Tibial artery (tissue), 4 donors: ENCODE data around the gene ID3.

Experiments
- DNase-seq, 2 donors: peaks; one replicate each; pipeline ENCODE4 v3.0.0-alpha.2; 2019
- H3K27ac ChIP-seq, 2 donors: fragments of 200-600 bp; sonication (generic) in 1 of 2; 1 replicate in 1 of 2; 2 replicates in 1 of 2; pipeline ENCODE4 v1.5.1; 2018 to 2019; ENCODE audit warnings: mild to moderate bottlenecking in 1 of 2
- H3K27me3 ChIP-seq, 2 donors: fragments of 200-600 bp; sonication (generic) in 1 of 2; one replicate each; pipeline versions ENCODE4 v1.5.1 to v1.6.0; 2016 to 2019
- H3K36me3 ChIP-seq, 3 donors: fragments of 200-600 bp; sonication (generic) in 2 of 3; one replicate each; pipeline ENCODE4 v1.5.1; 2016 to 2019; ENCODE audit warnings: mild to moderate bottlenecking in 2 of 3
- H3K4me1 ChIP-seq, 4 donors: fragments of 200-600 bp; sonication (generic) in 2 of 4; 1 replicate in 3 of 4; 2 replicates in 1 of 4; pipeline ENCODE4 v1.5.1; 2016 to 2019
- H3K4me3 ChIP-seq, 2 donors: fragments of 200-600 bp; sonication (generic) in 1 of 2; 1 replicate in 1 of 2; 2 replicates in 1 of 2; pipeline ENCODE4 v1.5.1; 2018 to 2019; ENCODE audit warnings: mild to moderate bottlenecking in 2 of 2
- H3K9me3 ChIP-seq, 3 donors: fragments of 200-600 bp; sonication (generic) in 1 of 3; one replicate each; pipeline ENCODE4 v1.5.1; 2016 to 2019
- CTCF ChIP-seq, 2 experiments: fragments of 200-600 bp in 1 of 2; fragments of 450-650 bp in 1 of 2; IDR thresholded peaks; one replicate each; pipeline ENCODE4 v1.5.1; 2017 to 2019; ENCODE audit warnings: antibody characterized with exemption in 2 of 2, mild to moderate bottlenecking in 1 of 2, moderate library complexity in 1 of 2
- intact Hi-C: fragments of 100-400 bp; cut with DNase I; formaldehyde crosslinking; loops from one replicate; pipeline ENCODE4 v1.15.0; 2023; ENCODE audit warnings: low total_unique reads

The ID3 gene

GRCh38 chr1:23570001-23570691 is 10.8 kb upstream of the ID3 start:
- Histone ChIP-seq H3K27me3 (no peaks in the 10 kb centered on the region), H3K9me3 (no peaks in the 10 kb centered on the region), H3K27ac (peak overlapping the region; percentile 40 to 94), H3K4me1 (peaks cover 0 to 53% (median 26%) of the 10 kb centered on the region in 4 donors), H3K36me3 (no peaks in the 10 kb centered on the region), H3K4me3 (no peak overlapping the region)
- TF ChIP-seq CTCF (IDR thresholded peaks at IDR 0.05) = no peak
- intact Hi-C loops = no loop called here
- DNase-seq = no peak

GRCh38 chr1:23568608-23569383 is 9.5 kb upstream of the ID3 start:
- H3K4me3 ChIP-seq = peak overlapping the region; percentile 58 to 68
- intact Hi-C loops = no loop called here
- peak in 1 of 2 donors; percentile 73 for DNase-seq
- no peaks in the 10 kb centered on the region for H3K9me3 ChIP-seq
- peak overlapping the region; percentile 94 to 97 for H3K27ac ChIP-seq
- no peaks in the 10 kb centered on the region for H3K27me3 ChIP-seq
- H3K4me1 ChIP-seq = peaks cover 0 to 59% (median 37%) of the 10 kb centered on the region in 4 donors
- no peaks in the 10 kb centered on the region for H3K36me3 ChIP-seq
- no peak for TF ChIP-seq CTCF (IDR thresholded peaks at IDR 0.05)

GRCh38 chr1:23567996-23568607 is 8.8 kb upstream of the ID3 start:
- H3K9me3 ChIP-seq = no peaks in the 10 kb centered on the region
- peak in 1 of 2 donors; percentile 73 for DNase-seq
- TF ChIP-seq CTCF (IDR thresholded peaks at IDR 0.05) = no peak
- no peaks in the 10 kb centered on the region for H3K36me3 ChIP-seq
- H3K4me3 ChIP-seq = peak overlapping the region; percentile 58 to 68
- H3K27me3 ChIP-seq = no peaks in the 10 kb centered on the region
- H3K4me1 ChIP-seq = peaks cover 0 to 64% (median 43%) of the 10 kb centered on the region in 4 donors
- intact Hi-C loops = no loop called here
- H3K27ac ChIP-seq = peak overlapping the region; percentile 94 to 97

GRCh38 chr1:23567629-23567995 is 8.3 kb upstream of the ID3 start:
- Histone ChIP-seq H3K27me3 (no peaks in the 10 kb centered on the region), H3K36me3 (no peaks in the 10 kb centered on the region), H3K9me3 (no peaks in the 10 kb centered on the region), H3K4me1 (peaks cover 0 to 63% (median 44%) of the 10 kb centered on the region in 4 donors), H3K4me3 (peak overlapping the region; percentile 58 to 68), H3K27ac (peak overlapping the region; percentile 94 to 97)
- no peak for DNase-seq
- TF ChIP-seq CTCF (IDR thresholded peaks at IDR 0.05) = no peak
- intact Hi-C loops = no loop called here

- TF ChIP-seq CTCF (IDR thresholded peaks at IDR 0.05) = no peak
- H3K9me3 ChIP-seq = no peaks in the 10 kb centered on the region
- intact Hi-C loops = no loop called here
- H3K4me1 ChIP-seq = peaks cover 0 to 70% (median 51%) of the 10 kb centered on the region in 4 donors
- peak overlapping the region; percentile 94 to 97 for H3K27ac ChIP-seq
- H3K4me3 ChIP-seq = no peak overlapping the region
- no peak for DNase-seq
- H3K36me3 ChIP-seq = no peaks in the 10 kb centered on the region
- no peaks in the 10 kb centered on the region for H3K27me3 ChIP-seq
Measured at GRCh38 chr1:23566304-23566703, 7.0 kb upstream of the ID3 start.
